Measurements from ENCODE around the gene AASS. TPM values are rescaled to one million over a fixed set of nuclear protein-coding genes. Genes with fewer than 3 reads are reported as not detected.

The AASS gene
- total and polyA plus RNA-seq, 10 of the 15 experiments (the other 5 are each of a cell fraction or from before 2014, with no cell fraction given): 0.09 to 8.0 (median 0.39) TPM

DNA sequence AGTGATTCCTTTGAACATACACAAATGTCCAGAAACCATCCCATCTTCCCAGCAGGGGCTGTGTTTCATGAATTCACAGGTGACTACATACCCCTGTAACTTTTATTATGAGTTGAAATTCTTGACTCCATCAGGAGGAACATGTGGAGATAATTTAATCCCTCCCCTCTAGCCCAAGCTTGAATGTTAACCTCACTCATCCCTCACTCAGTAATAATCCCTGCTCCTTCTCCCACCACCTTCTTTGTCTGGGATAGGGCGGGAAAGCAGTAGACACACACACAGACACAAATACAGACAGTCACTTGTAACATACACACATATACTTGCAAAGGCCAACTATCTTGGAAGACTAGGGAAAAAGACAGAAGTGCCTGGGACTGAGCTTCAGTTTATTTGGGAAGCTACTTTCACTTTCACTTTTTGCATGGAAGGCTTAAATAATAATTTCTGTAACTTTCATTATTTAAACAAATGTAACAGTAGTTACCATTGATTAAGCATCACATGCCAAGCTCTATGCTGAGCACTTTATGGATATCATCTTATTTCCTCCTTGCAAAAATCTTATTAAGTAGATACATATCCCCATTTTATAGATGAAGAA lies 7.3 kb downstream of the AASS start:
- ChIA-PET CTCF (interaction anchor here (0.8 kb wide), 1 partner anchor 31 kb away, joined by 3 read pairs; no protein-coding TSS in a partner anchor), SMC1A (ENCODE audit: uncharacterized antibody, unreplicated experiment) (interaction anchor here (0.9 to 1.8 kb wide), 2 partner anchors 9 to 21 kb away, joined by 3 to 4 read pairs; no protein-coding TSS in a partner anchor), RAD21 (ENCODE audit: unreplicated experiment) (no interaction called here), POLR2A (no interaction called here)
- no peaks in the 10 kb centered on the region for H4K20me1 ChIP-seq (ENCODE audit: control insufficient read depth, insufficient read depth)
- H3K79me2 ChIP-seq (ENCODE audit: control insufficient read depth, insufficient read depth, low read length): no peaks in the 10 kb centered on the region
- no peak overlapping the region; the same call in 1 of the 2 replicates for H3K4me2 ChIP-seq (ENCODE audit: control insufficient read depth, insufficient read depth)
- no peaks in the 10 kb centered on the region for H3K9me3 ChIP-seq (replicated peaks; ENCODE audit: control insufficient read depth, insufficient read depth, low read length)
- no peaks in the 10 kb centered on the region for H3K27me3 ChIP-seq (replicated peaks in 1 of 2; ENCODE audit: control insufficient read depth in 2 of 2, insufficient read depth in 2 of 2, low read length in 1 of 2)
- 81% methylated on average over 1 of the region's 1 CpG for whole genome bisulfite sequencing (ENCODE audit: insufficient coverage, insufficient replicate concordance, low lambda C conversion rate, missing lambda C conversion rate)
- TF ChIP-seq ZBED1 (IDR thresholded peaks at IDR 0.05; ENCODE audit: borderline replicate concordance): no peak
- TF ChIP-seq SREBF2 (IDR thresholded peaks at IDR 0.05; ENCODE audit: low read length): no peak
- TF ChIP-seq JUND (IDR thresholded peaks at IDR 0.05; ENCODE audit: low read depth, low read length): no peak
- H3K9ac ChIP-seq (ENCODE audit: control insufficient read depth, insufficient read depth, low read length): no peak overlapping the region
- intact Hi-C loops (cut with micrococcal nuclease; ENCODE audit: unreplicated experiment) (no loop called here), in situ Hi-C loops (cut with MboI) (no loop called here)
- ATAC-seq (no peak), DNase-seq (ENCODE audit: low read depth, low spot score) (no peak), FAIRE-seq (no peak)
- no peak overlapping the region for H3K4me3 ChIP-seq
- BruUV-seq (replicated peaks): no TSS peak
- no peaks in the 10 kb centered on the region for H3K4me1 ChIP-seq (ENCODE audit: control insufficient read depth, insufficient read depth, low read length)
- no peak overlapping the region for H3K27ac ChIP-seq (ENCODE audit: control insufficient read depth, insufficient read depth)
- no peak overlapping the region for H2AFZ ChIP-seq (ENCODE audit: control insufficient read depth, low read depth, low read length)
- H3K36me3 ChIP-seq (ENCODE audit: control insufficient read depth in 2 of 2, insufficient read depth in 2 of 2, low read length in 1 of 2): no peaks in the 10 kb centered on the region

DNA sequence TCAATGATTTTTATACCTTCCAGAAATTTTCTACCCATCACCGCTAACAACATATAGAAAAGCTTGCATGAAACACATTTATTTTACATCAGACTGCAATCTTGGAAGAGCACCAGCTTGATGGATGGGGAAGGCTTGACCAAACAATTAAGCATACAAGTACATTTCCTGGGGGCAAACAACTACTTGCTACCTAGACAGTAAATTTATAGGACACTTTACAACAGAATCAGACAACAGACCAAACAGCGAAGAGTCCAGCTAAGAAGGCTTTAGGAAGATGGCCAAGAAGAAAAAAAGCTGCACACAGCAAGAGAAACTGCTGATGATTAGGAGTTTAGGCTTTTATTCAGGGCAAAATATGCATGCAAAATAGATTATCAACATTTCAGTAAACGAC lies 8.0 kb downstream of the AASS start:
- Histone ChIP-seq H4K20me1 (ENCODE audit: control insufficient read depth, insufficient read depth) (no peaks in the 10 kb centered on the region), H3K27me3 (replicated peaks in 1 of 2; ENCODE audit: control insufficient read depth in 2 of 2, insufficient read depth in 2 of 2, low read length in 1 of 2) (no peaks in the 10 kb centered on the region), H3K4me2 (ENCODE audit: control insufficient read depth, insufficient read depth) (no peak overlapping the region), H3K4me3 (no peak overlapping the region), H3K4me1 (ENCODE audit: control insufficient read depth, insufficient read depth, low read length) (no peaks in the 10 kb centered on the region), H3K27ac (ENCODE audit: control insufficient read depth, insufficient read depth) (no peak overlapping the region), H2AFZ (ENCODE audit: control insufficient read depth, low read depth, low read length) (no peak overlapping the region), H3K9ac (ENCODE audit: control insufficient read depth, insufficient read depth, low read length) (no peak overlapping the region), H3K79me2 (ENCODE audit: control insufficient read depth, insufficient read depth, low read length) (no peaks in the 10 kb centered on the region), H3K36me3 (ENCODE audit: control insufficient read depth in 2 of 2, insufficient read depth in 2 of 2, low read length in 1 of 2) (no peaks in the 10 kb centered on the region), H3K9me3 (replicated peaks; ENCODE audit: control insufficient read depth, insufficient read depth, low read length) (no peaks in the 10 kb centered on the region)
- intact Hi-C loops (cut with micrococcal nuclease; ENCODE audit: unreplicated experiment): no loop called here
- 52% methylated on average over 3 of the region's 3 CpGs for WGBS (ENCODE audit: insufficient coverage, insufficient replicate concordance, low lambda C conversion rate, missing lambda C conversion rate)
- ATAC-seq: no peak
- ChIA-PET CTCF (interaction anchor here (0.8 kb wide), 1 partner anchor 31 kb away, joined by 3 read pairs; no protein-coding TSS in a partner anchor), SMC1A (ENCODE audit: uncharacterized antibody, unreplicated experiment) (interaction anchor here (0.9 to 1.8 kb wide), 2 partner anchors 10 to 21 kb away, joined by 3 to 4 read pairs; no protein-coding TSS in a partner anchor), RAD21 (ENCODE audit: unreplicated experiment) (no interaction called here), POLR2A (no interaction called here)
- TF ChIP-seq BCL11A (IDR thresholded peaks at IDR 0.05; ENCODE audit: low read depth, low read length): no peak
- no peak for TF ChIP-seq SMAD1 (IDR thresholded peaks at IDR 0.05; ENCODE audit: low read depth, partially characterized antibody)
- TF ChIP-seq BCLAF1 (IDR thresholded peaks at IDR 0.05): no peak
- TF ChIP-seq IKZF1 (conservative IDR thresholded peaks at IDR 0.05): no peak
- TF ChIP-seq, protein P1, sequence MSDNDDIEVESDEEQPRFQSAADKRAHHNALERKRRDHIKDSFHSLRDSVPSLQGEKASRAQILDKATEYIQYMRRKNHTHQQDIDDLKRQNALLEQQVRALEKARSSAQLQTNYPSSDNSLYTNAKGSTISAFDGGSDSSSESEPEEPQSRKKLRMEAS (IDR thresholded peaks at IDR 0.05; ENCODE audit: low read depth, low read length): no peak
- TF ChIP-seq MLLT1 (IDR thresholded peaks at IDR 0.05): no peak
- TF ChIP-seq NR2F1 (conservative IDR thresholded peaks at IDR 0.05): no peak
- no peak for TF ChIP-seq ATF7 (IDR thresholded peaks at IDR 0.05; ENCODE audit: low read depth)
- TF ChIP-seq SRF (IDR thresholded peaks at IDR 0.05; ENCODE audit: low read depth in 2 of 2, low read length in 2 of 2): no peak
- TF ChIP-seq RCOR1 (conservative IDR thresholded peaks at IDR 0.05; ENCODE audit: low read depth, low read length): no peak
- TF ChIP-seq CHD1 (IDR thresholded peaks at IDR 0.05; ENCODE audit: low read depth, low read length): no peak
- FAIRE-seq: no peak
- BruUV-seq (replicated peaks): no TSS peak
- DNase-seq (ENCODE audit: low read depth, low spot score): no peak
- in situ Hi-C loops (cut with MboI): no loop called here

All from GM12878 (cell line).